Ecto neural progenitor cell (in vitro differentiated cells): ENCODE measurements around the gene AP3D1.

Experiments used
- DNase-seq: peaks from one replicate; pipeline ENCODE4 v3.0.0-alpha.2; 2018; ENCODE audit warnings: low spot score

The AP3D1 gene

DNA sequence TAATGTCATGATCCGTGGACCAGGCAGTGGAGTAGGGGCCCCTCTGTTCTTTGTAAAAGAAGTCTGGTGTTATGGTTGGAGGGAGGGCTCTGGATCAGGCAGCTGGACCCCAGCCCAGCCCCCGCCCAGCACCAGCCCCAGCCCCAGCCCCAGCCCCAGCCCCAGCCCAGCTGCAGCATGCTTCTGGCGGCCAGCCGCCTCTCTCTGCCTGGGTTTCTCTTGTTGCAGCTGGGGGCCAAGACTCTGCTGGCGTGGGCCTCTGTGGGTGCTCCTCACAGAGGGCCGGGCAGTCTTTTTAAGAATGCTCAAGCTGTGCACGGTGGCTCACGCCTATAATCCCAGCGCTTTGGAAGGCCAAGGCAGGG, 30.2 kb upstream of the AP3D1 start:
- no peak for DNase-seq

DNA sequence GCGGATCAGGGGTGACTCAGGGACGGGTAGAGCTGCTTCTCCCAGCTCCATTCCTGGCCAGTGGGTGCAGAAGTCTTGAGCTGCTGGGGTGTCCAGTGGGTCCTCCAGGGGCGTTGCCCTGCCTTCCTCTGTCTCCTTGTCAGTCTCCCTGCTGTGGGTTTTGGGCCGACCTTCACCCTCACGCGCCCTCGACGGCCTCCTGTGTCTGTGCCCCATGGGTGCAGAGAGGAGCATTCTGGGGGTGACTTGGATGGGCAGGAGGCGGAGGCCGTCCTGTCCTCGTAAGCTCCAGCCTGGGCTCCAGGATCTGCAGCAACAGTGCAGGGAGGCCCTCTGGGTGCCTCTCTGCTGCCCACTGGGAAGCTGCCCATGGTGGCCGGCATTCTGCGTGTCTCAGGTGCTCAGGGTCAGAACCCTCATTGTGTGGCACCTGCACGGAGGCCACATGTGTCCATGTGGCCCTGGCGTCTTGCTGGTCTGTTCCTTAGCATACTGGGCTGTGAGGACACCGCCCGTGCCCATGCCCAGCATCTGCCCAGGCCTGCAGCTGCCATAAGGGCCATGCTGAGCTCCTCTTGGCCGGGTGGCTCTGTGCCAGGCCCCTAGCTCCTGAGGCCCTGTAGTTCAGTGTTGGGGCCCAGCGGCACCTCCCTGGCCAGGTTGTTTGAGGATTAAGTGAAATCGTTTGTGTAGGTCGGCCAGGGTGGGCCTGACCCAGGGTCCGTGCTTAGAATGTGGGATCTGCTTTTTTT, 29.7 kb upstream of the AP3D1 start:
- no peak for DNase-seq

GRCh38 chr19:2180114-2180513, 28.7 kb upstream of the AP3D1 start:
- no peak for DNase-seq

DNA sequence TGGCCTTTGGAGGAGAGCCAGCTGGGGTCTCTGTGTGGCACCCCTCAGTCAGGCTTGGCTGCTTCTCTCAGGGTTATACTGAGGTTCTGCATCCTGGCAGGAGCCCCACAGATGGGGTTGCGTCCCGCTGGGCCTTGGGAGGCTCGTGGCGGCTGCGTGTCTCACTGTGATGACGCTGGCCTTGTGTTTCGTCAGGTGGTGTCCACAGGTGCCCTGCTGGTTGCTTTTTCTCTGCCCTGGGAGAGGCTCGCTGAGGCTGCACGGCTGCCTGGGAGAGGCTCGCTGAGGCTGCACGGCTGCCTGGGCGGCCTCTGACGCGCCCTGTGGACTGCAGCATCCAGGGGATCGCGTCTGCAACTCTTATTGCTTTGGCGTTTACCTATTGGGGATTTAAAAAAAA, 27.7 kb upstream of the AP3D1 start:
- DNase-seq: no peak

DNA sequence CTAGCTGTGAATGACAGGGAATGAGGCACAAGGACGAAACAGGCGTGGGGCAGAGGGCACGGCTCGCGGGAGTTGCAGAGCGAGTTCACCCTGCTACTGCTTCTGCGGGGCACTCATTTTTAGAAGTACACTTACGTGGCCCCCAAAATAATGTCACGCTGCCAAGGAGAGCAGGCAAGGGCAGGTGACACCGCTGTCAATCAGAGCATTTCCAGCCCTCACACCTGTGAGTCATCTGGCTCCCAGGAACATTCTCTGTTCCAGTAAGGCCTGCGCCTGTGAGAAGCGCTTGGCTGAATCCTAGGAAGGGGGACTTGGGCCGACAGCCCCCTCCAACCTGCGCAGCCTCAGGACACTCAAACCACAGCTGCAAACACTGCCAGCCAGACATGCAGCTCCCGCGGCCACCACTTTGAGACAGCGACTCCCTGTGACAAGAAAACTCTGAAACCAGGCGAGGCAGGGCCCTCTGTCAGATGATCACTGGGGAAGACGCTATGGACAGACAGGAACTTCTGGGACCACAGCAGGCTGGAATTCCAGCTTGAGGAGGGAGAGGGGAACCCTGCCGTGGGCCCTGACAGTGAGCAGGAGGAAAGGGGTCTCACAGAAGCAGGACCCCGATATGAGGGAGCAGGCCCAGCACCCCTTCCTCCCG, 25.1 kb upstream of the AP3D1 start:
- DNase-seq: no peak

DNA sequence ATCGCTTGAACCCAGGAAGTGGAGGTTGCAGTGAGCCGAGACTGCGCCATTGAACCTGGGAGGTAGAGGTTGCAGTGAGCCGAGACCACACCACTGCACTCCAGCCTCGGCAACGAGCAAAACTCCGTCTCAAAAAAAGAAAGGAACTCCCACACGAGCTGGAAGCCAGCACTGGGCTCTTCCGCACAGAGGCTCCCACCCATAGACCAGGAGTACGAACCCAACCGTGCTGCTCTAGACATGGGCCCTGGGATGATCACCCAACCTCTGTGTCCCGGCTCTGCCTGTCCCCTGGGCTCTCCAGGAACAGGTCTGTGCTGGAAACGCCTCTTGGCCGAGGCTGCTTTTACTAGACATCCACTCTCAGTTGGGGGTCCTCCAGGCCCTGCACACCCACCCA, 24.4 kb upstream of the AP3D1 start:
- no peak for DNase-seq

- no peak for DNase-seq
Observed at GRCh38 chr19:2173767-2174577, 22.6 kb upstream of the AP3D1 start.

- no peak for DNase-seq
Observed at GRCh38 chr19:2173388-2173766, 22.0 kb upstream of the AP3D1 start.

DNA sequence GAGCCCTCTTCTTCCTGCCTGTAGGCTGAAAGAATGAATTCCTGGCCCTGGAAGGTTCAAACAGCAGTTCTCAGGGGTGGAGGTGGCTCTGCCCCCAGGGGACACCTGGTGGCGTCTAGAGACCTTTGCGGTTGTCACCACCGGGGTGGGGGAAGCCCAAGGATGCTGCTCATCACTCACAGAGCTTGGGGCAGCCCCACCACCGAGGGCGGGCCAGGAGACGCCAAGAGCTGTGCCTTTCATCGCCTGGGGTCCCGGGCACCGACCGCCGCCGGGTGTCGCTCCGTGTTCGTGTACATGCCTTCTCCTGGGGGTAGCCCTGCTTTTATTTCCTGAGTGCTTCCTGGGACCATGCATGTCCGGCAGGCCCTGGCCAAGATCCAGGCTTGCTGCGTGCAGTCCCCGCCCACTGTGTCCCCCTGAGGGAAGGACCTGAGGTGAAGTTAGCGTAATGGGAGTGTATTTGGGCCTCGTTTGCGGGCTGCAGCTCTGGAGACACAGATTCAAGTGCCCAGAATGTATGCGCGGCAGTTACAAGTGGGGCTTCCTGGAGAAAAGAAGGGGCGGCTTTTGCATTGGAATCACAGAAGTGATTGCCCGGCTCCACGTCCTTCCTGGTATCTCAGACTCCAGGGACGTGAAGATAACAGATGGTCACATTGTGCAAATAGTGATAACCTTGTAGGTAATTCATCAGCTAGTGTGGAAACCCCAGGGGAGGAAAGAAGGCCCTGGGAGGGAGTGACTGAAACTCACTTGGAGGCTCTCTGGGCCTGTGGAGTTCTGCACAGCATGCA, 20.2 kb upstream of the AP3D1 start:
- no peak for DNase-seq

DNA sequence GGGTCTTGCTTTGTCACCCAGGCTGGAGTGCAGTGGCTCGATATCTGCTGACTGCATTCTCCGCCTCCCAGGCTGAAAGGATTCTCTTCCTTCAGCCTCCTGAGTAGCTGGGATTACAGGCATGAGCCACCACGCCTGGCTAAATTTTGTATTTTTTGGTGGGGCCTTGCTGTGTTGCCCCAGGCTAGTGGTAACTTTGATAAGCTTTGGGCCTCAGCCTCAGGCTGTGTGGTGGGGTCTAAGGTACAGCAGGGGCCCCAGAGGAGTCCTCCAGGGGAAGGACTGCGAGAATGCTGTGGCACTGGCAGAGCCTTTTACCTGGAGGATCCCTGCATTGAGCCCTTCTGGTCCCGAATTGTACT, 19.6 kb upstream of the AP3D1 start:
- DNase-seq: no peak

DNA sequence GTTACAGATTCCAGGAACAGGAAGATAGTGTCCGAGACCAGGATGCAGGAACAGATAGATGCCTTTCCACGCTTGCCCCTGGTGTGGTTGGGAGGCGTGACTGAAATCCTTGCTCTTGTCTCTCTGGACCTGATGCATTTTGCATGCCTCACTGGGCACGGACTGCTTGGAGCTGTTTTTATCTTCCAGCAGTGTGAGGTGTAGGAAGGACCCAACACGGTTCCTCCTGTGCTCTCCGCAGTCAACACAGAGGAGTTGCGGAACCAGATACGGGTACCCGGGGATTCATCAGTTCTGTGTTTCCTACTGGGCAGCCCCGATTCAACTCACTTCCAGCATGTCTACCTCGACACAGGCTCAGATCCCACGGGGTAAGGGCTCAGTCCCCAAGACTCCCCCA, 18.9 kb upstream of the AP3D1 start:
- peak; percentile 69 for DNase-seq

DNA sequence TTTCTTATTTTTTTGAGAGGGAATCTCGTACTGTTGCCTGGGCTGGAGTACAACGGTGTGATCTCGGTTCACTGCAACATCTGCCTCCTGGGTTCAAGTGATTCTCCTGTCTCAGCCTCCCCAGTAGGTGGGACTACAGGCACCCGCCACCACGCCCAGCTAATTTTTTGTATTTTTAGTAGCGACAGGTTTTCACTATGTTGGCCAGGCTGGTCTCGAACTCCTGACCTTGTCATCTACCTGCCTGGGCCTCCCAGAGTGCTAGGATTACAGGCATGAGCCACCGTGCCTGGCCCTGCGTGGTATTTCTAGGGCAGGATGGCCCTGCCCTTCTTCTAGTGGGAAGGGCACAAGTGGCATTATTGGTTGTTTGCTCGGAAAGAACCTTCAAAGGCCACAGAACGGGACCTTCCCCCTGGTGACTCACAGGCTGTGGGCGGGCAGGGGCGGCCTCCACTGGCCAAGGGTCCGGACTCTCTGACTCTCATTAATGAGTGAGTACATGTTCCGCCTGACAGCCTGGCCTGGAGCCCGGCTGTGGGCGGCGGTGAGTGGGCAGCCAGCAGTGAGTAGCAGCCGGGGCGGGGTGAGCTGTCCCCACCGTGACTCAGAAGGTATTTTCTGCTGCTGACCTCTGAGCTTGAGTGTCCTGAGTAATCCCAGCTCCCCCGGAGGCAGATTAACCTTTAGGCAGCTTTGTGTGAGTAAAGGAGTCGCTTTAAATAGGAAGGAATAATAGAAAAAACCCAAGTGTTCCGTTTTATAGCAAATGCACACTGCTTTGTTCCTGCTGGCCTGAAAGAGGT, 17.5 kb upstream of the AP3D1 start:
- peak; percentile 88 for DNase-seq

- peak; percentile 43 for DNase-seq
Observed at GRCh38 chr19:2167896-2168618, 16.7 kb upstream of the AP3D1 start.

- no peak for DNase-seq
Observed at GRCh38 chr19:2166741-2167738, 15.7 kb upstream of the AP3D1 start.

GRCh38 chr19:2164020-2164998, 12.9 kb upstream of the AP3D1 start:
- no peak for DNase-seq

DNA sequence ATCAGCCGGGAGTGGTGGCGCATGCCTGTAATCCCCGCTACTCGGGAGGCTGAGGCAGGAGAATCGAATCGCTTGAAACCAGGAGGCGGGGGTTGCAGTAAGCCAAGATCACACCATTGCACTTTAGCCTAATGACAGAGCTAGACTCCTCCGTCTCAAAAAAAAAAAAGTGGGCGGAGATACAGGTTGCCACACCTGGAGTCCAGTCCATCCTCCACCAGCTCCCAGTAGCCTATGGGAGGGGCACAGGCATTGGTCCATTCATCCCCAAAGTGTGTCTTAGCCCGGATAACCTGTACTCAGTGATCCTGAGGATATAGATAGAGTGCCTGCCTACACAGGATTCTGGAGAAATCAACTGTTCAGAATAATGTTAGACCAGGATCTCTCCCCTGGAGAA, 9.0 kb upstream of the AP3D1 start:
- DNase-seq: no peak

- DNase-seq: no peak
Observed at GRCh38 chr19:2157452-2157851, 6.1 kb upstream of the AP3D1 start.

DNA sequence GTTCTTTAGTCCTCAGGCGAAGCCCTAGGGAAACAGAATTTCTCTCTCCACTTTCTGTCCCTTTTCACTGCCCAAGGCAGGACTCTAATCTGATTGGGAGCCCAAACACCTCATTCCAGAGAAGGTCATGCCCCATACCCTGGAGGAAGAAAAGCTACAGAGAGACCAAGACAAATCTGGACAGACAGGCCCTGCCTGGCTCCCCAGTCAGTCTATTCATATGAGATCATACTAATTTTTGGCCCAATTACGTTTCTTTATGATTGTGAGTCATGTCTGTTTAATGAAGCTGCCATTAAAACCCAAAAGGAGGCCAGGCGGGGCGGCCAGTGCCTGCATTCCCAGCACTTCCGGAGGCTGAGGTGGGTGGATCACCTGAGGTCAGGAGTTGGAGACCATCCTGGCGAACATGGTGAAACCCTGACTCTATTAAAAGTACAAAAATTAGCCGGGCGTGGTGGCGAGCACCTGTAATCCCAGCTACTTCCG, 3.3 kb upstream of the AP3D1 start:
- DNase-seq: no peak
